Panc1 (cell line): ENCODE results near the gene LUC7L2. TPM values are rescaled to one million over a fixed set of nuclear protein-coding genes. Genes with fewer than 3 reads are reported as not detected.

ENCODE experiments used
- ATAC-seq: fragments of 200-7000 bp; cut with Tn5 transposase; 2 replicates; pipeline ENCODE4 v1.9.1; 2020; ENCODE audit warnings: mild to moderate bottlenecking, moderate library complexity
- BruUV-seq: library from RNA; stranded (reverse); fragments of 400-500 nt; replicated peaks from 2 replicates; lab custom pipeline; 2021; lab: Mats Ljungman, UMichigan
- CTCF ChIA-PET: fragments of 300-600 bp; sonication (Branson Sonifier 250); formaldehyde crosslinking; loops from one replicate; lab custom pipeline; 2022; ENCODE audit warnings: antibody characterized with exemption; lab: Charles Lee
- POLR2A ChIA-PET: fragments of 300-600 bp; sonication (Branson Sonifier 250); formaldehyde crosslinking; loops from one replicate; lab custom pipeline; 2022; ENCODE audit warnings: antibody characterized with exemption; lab: Charles Lee
- DNase-seq: peaks from one replicate; pipeline ENCODE4 v3.0.0-alpha.2; 2010; ENCODE audit warnings: low read depth, low spot score
- H3K27ac ChIP-seq: 2 replicates; pipeline ENCODE4 v1.5.1; 2011; ENCODE audit warnings: mild to moderate bottlenecking, low read length, inconsistent platforms
- H3K27me3 ChIP-seq: fragments of 200-500 bp; sonication (Bioruptor generic); 2 replicates; pipeline ENCODE4 v1.6.0; 2014; ENCODE audit warnings: low read length, inconsistent platforms; ENCODE audit not compliant: control insufficient read depth, insufficient read depth
- H3K36me3 ChIP-seq: fragments of 200-500 bp; sonication (Bioruptor generic); 2 replicates; pipeline ENCODE4 v1.5.1; 2014; ENCODE audit warnings: inconsistent platforms, mild to moderate bottlenecking, low read length, moderate library complexity; ENCODE audit not compliant: control insufficient read depth, insufficient read depth
- H3K4me1 ChIP-seq: 2 replicates; pipeline ENCODE4 v1.5.1; 2011; ENCODE audit warnings: inconsistent platforms, mild to moderate bottlenecking, low read length, moderate library complexity; ENCODE audit not compliant: control insufficient read depth, insufficient read depth
- H3K4me3 ChIP-seq, 2 experiments: 2 replicates each; pipeline ENCODE4 v1.5.1; 2011 to 2012; ENCODE audit warnings: low read depth in 2 of 2, low read length in 2 of 2, mild to moderate bottlenecking in 2 of 2, inconsistent platforms in 1 of 2, moderate library complexity in 1 of 2
- H3K9me3 ChIP-seq: fragments of 200-500 bp; sonication (Bioruptor generic); 2 replicates; pipeline ENCODE4 v1.5.1; 2014; ENCODE audit warnings: low read depth, mild to moderate bottlenecking, inconsistent platforms, low read length, moderate library complexity; ENCODE audit not compliant: control insufficient read depth, insufficient read depth
- POLR2AphosphoS5 ChIP-seq: IDR thresholded peaks from 2 replicates; pipeline ENCODE4 v1.6.1; 2012; ENCODE audit warnings: mild to moderate bottlenecking, low read depth, low read length, moderate library complexity
- REST ChIP-seq, 2 experiments: IDR thresholded peaks; 2 replicates each; pipeline ENCODE4 v1.6.1; 2011 to 2012; ENCODE audit warnings: low read depth in 2 of 2, control low read depth in 1 of 2, low read length in 1 of 2, mild to moderate bottlenecking in 1 of 2, moderate library complexity in 1 of 2; ENCODE audit not compliant: insufficient read depth in 1 of 2
- SIN3A ChIP-seq: IDR thresholded peaks from 2 replicates; pipeline ENCODE4 v1.6.1; 2012; ENCODE audit warnings: low read depth, mild to moderate bottlenecking, low read length, moderate library complexity, borderline replicate concordance; ENCODE audit not compliant: insufficient read depth
- TCF7L2 ChIP-seq: IDR thresholded peaks from 2 replicates; pipeline ENCODE4 v1.6.1; 2011; ENCODE audit warnings: mild to moderate bottlenecking, low read depth, low read length, inconsistent platforms
- in situ Hi-C: cut with HindIII; loops from 2 replicates; pipeline ENCODE4 v1.10.0; 2016; ENCODE audit warnings: low sequenced_read_pairs, low pct_unique_long_range_greater_than_20kb
- intact Hi-C: fragments of 100-400 bp; cut with micrococcal nuclease; formaldehyde crosslinking; loops from one replicate; pipeline ENCODE4 v1.10.0; 2022; ENCODE audit not compliant: unreplicated experiment
- total RNA-seq: library from RNA; stranded (reverse); gene quantifications from one replicate; pipeline ENCODE4 v1.2.1, GENCODE V29; 2021; ENCODE audit not compliant: unreplicated experiment

LUC7L2 gene
- total RNA-seq, 1 experiment from 2014 or later: 110 TPM

- no TSS peak for BruUV-seq
- no peak overlapping the region for H3K27ac ChIP-seq
- ChIA-PET POLR2A (no interaction called here), CTCF (interaction anchor here (0.7 kb wide), 2 partner anchors 12 to 150 kb away, joined by 3 read pairs; no protein-coding TSS in a partner anchor)
- in situ Hi-C loops: no loop called here
- no peak for TF ChIP-seq SIN3A
- TF ChIP-seq REST (IDR thresholded peaks at IDR 0.05; ENCODE audit: insufficient read depth in 1 of 2, low read depth in 2 of 2, low read length in 1 of 2): no peak
- TF ChIP-seq TCF7L2: no peak
- ATAC-seq: no peak
- no peaks in the 10 kb centered on the region for H3K4me1 ChIP-seq
- H3K4me3 ChIP-seq: no peak overlapping the region
- intact Hi-C loops: no loop called here
- H3K27me3 ChIP-seq: no peaks in the 10 kb centered on the region
- no peaks in the 10 kb centered on the region for H3K9me3 ChIP-seq
- no peaks in the 10 kb centered on the region for H3K36me3 ChIP-seq
- DNase-seq: no peak
Observed at GRCh38 chr7:139431459-139431858, 71.8 kb downstream of the LUC7L2 start.

GRCh38 chr7:139436806-139437205 lies 77.1 kb downstream of the LUC7L2 start:
- Histone ChIP-seq H3K4me3 (no peak overlapping the region), H3K27ac (no peak overlapping the region), H3K36me3 (no peaks in the 10 kb centered on the region), H3K4me1 (no peaks in the 10 kb centered on the region), H3K27me3 (no peaks in the 10 kb centered on the region), H3K9me3 (no peaks in the 10 kb centered on the region)
- BruUV-seq: no TSS peak
- POLR2A ChIA-PET: no interaction called here
- in situ Hi-C loops (no loop called here), intact Hi-C loops (no loop called here)
- no peak for TF ChIP-seq SIN3A
- ATAC-seq (no peak), DNase-seq (no peak)
- CTCF ChIA-PET: interaction anchor here (0.7 to 0.8 kb wide), 3 partner anchors 17 to 937 kb away, joined by 3 to 12 read pairs (median 9); no protein-coding TSS in a partner anchor

- CTCF ChIA-PET: no interaction called here
- no peaks in the 10 kb centered on the region for H3K36me3 ChIP-seq
- no peak overlapping the region for H3K27ac ChIP-seq
- in situ Hi-C loops: no loop called here
- no peaks in the 10 kb centered on the region for H3K27me3 ChIP-seq
- no peak for ATAC-seq
- intact Hi-C loops: no loop called here
- TF ChIP-seq SIN3A: no peak
- TF ChIP-seq POLR2AphosphoS5: no peak
- TF ChIP-seq REST (IDR thresholded peaks at IDR 0.05; ENCODE audit: insufficient read depth in 1 of 2, low read depth in 2 of 2, low read length in 1 of 2): no peak
- no peak for TF ChIP-seq TCF7L2
- no peaks in the 10 kb centered on the region for H3K9me3 ChIP-seq
- H3K4me1 ChIP-seq: no peaks in the 10 kb centered on the region
- H3K4me3 ChIP-seq: no peak overlapping the region
- no TSS peak for BruUV-seq
- POLR2A ChIA-PET: no interaction called here
- DNase-seq: no peak
Observed at GRCh38 chr7:139439375-139439774, 79.7 kb downstream of the LUC7L2 start.
